CD1c-positive myeloid dendritic cell (primary cell): ENCODE data around the gene DCAF12.
"Not testable (repeated sequence)": the region's sequence is repeated elsewhere in the genome, so short reads cannot be mapped to it uniquely, and the experiment has no call there.

ENCODE experiments used
- DNase-seq: peaks from one replicate; pipeline ENCODE4 v3.0.0-alpha.2; 2016; ENCODE audit errors: extremely low spot score

The DCAF12 gene

GRCh38 chr9:34126207-34127034 lies at the start of gene DCAF12:
Gene DCAF12, minus strand, starts transcription at chr9:34126698. Its CDS starts 267 bp downstream, at chr9:34126431.
- peak; percentile 97 for DNase-seq

GRCh38 chr9:34176089-34176488 lies 49.6 kb upstream of the DCAF12 start:
- no peak for DNase-seq

DNA sequence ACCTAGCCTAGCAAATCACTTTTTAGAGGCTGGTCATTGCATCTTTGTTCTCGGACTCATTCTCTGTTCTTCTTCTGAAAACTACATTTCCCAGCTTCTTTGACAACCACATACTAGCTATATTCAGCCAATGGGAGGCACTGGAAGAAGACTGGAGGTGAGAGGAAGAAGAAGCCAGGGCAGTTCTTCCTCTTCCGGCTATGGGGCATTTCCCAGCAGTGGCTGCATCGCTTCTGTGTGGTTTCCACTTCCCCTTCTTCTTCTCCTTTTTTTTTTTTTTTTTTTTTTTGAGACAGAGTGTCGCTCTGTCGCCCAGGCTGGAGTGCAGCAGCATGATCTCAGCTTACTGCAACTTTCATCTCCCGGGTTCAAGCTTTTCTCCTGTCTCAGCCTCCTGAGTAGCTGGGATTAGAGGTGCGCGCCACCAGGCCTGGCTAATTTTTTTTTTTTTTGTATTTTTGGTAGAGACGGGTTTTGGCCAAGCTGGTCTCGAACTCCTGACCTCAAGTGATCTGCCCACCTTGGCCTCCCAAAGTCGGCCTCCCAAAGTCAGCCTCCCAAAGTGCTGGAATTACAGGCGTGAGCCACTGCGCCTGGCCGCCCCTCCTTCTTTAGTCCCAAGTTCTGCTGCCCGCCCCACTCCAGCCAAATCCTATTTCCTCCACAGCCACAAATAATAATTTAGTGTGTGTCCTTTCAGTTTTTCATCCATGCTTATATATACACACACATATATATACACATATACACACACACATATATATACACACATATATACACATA lies 45.4 kb upstream of the DCAF12 start:
- peak; percentile 79 for DNase-seq

GRCh38 chr9:34170237-34170991 lies 43.9 kb upstream of the DCAF12 start:
- DNase-seq = no peak

- DNase-seq = no peak
These were observed 42.6 kb upstream of the DCAF12 start for GRCh38 chr9:34169125-34169524.

DNA sequence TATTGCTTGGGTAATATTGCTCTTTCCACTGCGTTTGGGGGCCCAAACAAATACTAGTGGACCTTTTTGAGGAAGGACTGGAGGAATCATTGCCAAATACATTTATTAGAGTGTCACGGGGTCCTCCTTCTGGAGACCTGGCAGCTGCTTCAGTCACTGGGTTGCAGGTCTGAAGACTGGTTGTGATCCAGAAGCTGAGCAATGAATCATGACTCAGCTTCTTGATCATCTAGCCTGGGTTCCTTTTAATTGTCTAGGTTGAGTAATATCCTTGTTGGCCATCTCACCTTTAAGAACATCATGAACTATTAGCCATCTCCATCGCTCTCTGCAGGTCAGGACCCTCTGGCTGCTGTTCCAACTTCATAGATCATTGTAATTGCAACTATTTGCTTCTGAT lies 36.9 kb upstream of the DCAF12 start:
- peak; percentile 25 for DNase-seq

GRCh38 chr9:34158362-34158869 lies 31.9 kb upstream of the DCAF12 start:
- DNase-seq = peak; percentile 26

GRCh38 chr9:34157898-34158297 lies 31.4 kb upstream of the DCAF12 start:
- DNase-seq = no peak

DNA sequence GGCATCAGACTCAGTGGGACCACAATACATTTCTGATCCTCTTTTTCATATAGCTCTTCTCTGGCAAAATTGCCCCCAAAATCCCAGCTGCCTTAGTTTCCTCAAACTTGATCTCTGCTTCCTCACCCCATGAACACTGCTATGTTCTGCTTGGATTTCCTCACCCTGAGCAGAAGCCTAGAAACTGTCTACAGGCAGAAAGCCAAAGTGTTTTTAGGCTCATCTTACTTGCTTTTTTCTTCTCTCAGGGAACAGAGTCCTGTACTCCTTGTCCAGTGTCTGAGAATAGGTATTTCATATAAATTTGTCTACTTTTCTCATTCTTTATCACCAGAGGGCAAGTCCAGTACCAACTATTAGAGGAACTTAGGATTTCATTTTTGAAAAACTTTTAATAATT lies 30.8 kb upstream of the DCAF12 start:
- DNase-seq = no peak

- no peak for DNase-seq
These were observed 27.6 kb upstream of the DCAF12 start for GRCh38 chr9:34154057-34154456.

DNA sequence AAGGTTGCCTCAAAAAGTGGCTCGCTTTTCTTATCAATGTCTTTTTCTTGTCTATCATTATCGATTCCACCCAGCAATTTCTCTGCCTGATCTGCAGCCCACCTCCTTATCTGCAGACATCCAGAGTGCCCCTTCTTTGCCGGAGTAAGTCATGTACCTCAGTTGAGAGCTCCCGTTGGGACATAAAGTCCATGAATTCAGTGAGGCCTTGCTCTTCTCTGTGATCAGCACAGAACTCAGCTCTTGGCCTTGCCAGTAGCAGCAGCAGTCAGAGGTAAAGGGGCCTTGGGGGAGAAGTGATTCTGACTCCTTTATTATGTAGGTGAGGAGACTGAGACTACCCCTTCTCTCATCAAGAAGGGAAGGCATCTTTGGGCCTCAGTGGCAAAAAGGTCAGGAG lies 24.9 kb upstream of the DCAF12 start:
- DNase-seq = no peak

DNA sequence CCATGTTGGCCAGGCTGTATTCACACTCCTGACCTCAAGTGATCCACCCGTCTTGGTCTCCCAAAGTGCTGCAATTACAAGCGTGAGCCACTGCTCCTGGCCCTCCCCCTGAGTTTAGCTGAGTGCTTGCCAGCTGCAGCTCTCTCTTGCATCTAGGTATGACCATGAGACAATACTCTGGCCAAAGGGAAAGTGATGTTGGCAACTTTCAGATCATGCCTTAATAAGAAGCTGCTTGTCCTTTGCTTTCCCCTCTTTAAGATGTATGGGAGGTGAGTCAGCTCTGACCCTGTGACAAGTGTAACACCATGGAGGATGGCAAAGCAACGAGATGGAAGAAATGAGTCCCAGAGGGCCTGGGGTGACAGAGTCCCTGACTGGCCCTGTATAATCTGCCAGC lies 18.7 kb upstream of the DCAF12 start:
- no peak for DNase-seq

DNA sequence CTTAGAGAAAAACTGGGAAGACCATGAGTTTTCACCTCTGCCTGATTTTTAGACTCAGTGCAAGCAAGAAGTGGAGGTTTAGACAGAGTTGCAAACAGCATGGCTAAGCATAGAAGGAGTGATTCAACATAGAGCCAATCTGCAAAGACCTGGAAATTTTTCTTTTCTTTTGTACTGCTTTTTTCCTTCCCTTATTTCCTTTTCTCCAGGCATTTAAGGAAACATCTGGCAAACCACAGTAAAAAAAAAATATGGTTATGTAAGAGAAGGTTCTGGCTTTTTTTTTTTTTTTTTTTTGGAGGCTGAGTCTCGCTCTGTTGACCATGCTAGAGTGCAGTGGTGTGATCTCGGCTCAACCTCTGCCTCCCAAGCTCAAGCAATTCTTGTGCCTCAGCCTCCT lies 16.6 kb upstream of the DCAF12 start:
- no peak for DNase-seq

DNA sequence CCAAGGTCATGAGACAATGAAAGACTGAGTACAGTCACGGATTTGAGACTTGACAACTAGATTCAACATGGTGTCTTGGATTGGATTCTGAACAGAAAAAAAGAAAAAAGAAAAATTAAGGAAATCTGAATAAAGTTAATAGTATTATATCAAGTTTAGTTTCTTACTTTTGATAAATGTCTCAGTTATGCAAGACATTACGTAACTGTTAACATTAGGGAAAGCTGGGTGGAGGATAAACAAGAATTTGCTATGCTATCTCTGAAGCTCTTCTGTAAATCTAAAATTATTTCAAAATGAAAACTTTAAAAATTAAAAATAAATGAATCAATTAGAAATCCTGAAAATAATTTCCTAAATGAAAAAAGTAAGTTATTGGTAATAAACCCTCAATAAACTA lies 14.4 kb upstream of the DCAF12 start:
- no peak for DNase-seq

DNA sequence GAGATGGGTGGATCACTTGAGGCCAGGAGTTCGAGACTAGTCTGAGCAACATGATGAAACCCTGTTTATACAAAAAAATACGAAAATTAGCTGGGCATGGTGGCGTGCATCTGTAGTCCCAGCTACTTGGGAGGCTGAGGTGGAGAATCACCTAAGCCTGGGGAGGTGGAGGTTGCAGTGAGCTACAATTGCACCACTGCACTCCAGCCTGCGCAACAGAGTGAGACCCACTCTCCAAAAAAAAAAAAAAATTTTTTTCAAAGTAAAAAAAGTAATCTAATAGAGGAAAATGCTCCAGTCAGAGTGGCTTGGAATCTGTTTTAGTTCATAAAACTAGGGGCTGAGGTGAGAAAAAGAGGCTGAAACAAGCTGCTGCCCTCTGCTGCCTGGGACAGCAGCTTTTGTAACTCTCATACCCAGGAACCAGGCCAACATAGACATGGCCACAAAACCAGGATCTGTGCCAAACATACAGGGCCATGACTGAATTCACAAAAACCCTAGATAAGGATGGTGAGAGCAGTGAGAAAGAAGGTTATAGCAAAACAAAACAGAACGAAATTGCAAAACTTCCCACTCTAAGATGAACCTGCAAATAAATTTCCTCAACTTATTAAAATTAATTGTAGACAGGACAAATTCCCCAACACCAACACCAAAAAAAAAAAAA lies 13.1 kb upstream of the DCAF12 start:
- DNase-seq = no peak

- not testable (repeated sequence) for DNase-seq
These were observed 12.1 kb upstream of the DCAF12 start for GRCh38 chr9:34138644-34139043.

- DNase-seq = no peak
These were observed 8.0 kb upstream of the DCAF12 start for GRCh38 chr9:34134521-34134920.

DNA sequence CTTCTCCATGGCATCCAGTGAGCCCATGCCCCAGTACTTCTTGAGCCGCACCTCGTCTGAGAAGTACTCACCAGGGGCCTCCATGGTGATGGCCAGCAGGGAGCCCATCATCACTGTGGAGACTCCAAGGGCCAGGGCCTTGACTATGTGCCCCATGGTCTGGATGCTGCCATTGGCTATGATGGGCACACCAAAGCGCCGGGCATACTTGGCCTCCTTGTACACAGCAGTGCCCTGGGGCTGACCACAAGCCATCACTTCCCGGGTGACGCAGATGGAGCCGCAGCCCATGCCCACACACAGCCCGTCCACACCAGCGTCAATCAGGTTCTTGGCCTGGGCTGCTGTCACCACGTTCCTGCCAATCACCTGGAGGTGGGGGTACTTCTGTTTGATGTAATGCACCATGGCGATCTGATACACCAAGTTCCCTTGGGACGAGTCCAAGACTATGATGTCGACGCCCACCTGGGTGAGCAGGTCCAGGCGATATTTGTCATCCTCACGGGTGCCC lies 7.0 kb upstream of the DCAF12 start:
- no peak for DNase-seq

DNA sequence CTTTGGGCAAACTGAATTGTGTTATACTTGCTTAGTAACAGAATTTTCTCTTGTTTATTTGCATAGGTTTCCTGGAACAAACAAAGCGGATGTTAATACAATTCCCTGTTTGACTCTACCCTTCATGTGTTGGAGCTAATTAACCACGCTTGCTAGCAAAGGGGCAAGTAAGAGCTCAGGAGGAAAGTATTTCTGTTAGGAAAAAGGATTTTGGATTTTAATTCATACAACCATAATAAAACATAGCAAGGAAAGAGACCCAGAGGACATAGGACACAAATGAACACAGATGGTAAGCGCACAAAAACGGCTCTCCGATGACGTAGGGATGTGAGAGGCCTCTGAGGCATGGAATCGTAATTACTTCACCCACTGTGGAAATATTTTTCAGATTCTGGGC lies 5.1 kb upstream of the DCAF12 start:
- no peak for DNase-seq

- no peak for DNase-seq
These were observed 794 bp upstream of the DCAF12 start for GRCh38 chr9:34127035-34127948.
